B cell (primary cell): ENCODE data around the gene LACTB.

Experiments used
- EZH2 ChIP-seq: IDR thresholded peaks from 2 replicates; pipeline ENCODE4 v1.6.1; 2012; ENCODE audit warnings: borderline replicate concordance, low read depth, mild to moderate bottlenecking, moderate library complexity, low read length; ENCODE audit not compliant: insufficient read depth, poor library complexity, severe bottlenecking
- TF ChIP-seq, protein P1 (sequence below): fragments of 200-600 bp; IDR thresholded peaks from one replicate; pipeline ENCODE4 v1.8.0; 2022; ENCODE audit warnings: antibody characterized with exemption, mild to moderate bottlenecking

DNA sequence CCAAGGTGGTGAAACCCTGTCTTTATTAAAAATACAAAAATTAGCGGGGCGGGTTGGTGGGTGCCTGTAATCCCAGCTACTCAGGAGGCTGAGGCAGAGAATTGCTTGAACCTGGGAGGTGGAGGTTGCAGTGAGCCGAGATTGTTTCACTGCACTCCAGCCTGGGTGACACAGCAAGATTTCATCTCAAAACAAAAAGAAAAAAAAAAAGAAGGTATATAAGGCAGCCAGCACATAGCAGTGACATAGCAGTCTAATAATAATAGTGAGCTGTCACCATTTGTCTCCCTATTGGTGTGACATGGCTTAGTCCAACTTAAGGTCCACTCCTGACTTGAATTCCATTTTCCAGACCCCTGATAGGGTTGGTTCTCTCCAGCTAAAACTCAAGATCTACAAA is 8.8 kb upstream of the LACTB start:
- TF ChIP-seq, protein P1, sequence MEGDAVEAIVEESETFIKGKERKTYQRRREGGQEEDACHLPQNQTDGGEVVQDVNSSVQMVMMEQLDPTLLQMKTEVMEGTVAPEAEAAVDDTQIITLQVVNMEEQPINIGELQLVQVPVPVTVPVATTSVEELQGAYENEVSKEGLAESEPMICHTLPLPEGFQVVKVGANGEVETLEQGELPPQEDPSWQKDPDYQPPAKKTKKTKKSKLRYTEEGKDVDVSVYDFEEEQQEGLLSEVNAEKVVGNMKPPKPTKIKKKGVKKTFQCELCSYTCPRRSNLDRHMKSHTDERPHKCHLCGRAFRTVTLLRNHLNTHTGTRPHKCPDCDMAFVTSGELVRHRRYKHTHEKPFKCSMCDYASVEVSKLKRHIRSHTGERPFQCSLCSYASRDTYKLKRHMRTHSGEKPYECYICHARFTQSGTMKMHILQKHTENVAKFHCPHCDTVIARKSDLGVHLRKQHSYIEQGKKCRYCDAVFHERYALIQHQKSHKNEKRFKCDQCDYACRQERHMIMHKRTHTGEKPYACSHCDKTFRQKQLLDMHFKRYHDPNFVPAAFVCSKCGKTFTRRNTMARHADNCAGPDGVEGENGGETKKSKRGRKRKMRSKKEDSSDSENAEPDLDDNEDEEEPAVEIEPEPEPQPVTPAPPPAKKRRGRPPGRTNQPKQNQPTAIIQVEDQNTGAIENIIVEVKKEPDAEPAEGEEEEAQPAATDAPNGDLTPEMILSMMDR: no peak
- TF ChIP-seq EZH2: no peak
